Endodermal cell (in vitro differentiated cells): Measurements from ENCODE around the gene TBC1D16. TPM values are rescaled to one million over a fixed set of nuclear protein-coding genes. Genes with fewer than 3 reads are reported as not detected.

Experiments
- DNase-seq: peaks from one replicate; pipeline ENCODE4 v3.0.0-alpha.2; 2017
- H3K27ac ChIP-seq: 2 replicates; pipeline ENCODE4 v1.5.1; 2013; ENCODE audit warnings: mild to moderate bottlenecking, low read depth, low read length, moderate library complexity
- H3K27me3 ChIP-seq: 2 replicates; pipeline ENCODE4 v1.6.1; 2013; ENCODE audit warnings: mild to moderate bottlenecking, low read length, moderate library complexity; ENCODE audit not compliant: insufficient read depth, control insufficient read depth, poor library complexity, severe bottlenecking
- H3K36me3 ChIP-seq: 2 replicates; pipeline ENCODE4 v1.7.0; 2013; ENCODE audit warnings: mild to moderate bottlenecking, low read length, moderate library complexity; ENCODE audit not compliant: control insufficient read depth, insufficient read depth
- H3K4me1 ChIP-seq: one replicate; pipeline ENCODE4 v1.7.0; 2013; ENCODE audit warnings: low read length; ENCODE audit not compliant: control insufficient read depth, insufficient read depth
- H3K4me3 ChIP-seq: 2 replicates; pipeline ENCODE4 v1.5.1; 2013; ENCODE audit warnings: mild to moderate bottlenecking, low read length, moderate library complexity
- H3K9ac ChIP-seq: 2 replicates; pipeline ENCODE4 v1.6.1; 2013; ENCODE audit warnings: mild to moderate bottlenecking, low read length, moderate library complexity; ENCODE audit not compliant: poor library complexity, severe bottlenecking; ENCODE audit errors: extremely low read depth
- H3K9me3 ChIP-seq: 2 replicates; pipeline ENCODE4 v1.6.1; 2013; ENCODE audit warnings: mild to moderate bottlenecking, low read length, moderate library complexity; ENCODE audit not compliant: control insufficient read depth
- H3K27ac Mint-ChIP-seq: 2 replicates; pipeline ENCODE4 v1.8.0; 2020; ENCODE audit warnings: mixed read lengths
- H3K27me3 Mint-ChIP-seq: 2 replicates; pipeline ENCODE4 v1.8.0; 2021; ENCODE audit warnings: mild to moderate bottlenecking, mixed read lengths; ENCODE audit not compliant: insufficient read depth
- H3K36me3 Mint-ChIP-seq: 2 replicates; pipeline ENCODE4 v1.8.0; 2020; ENCODE audit warnings: low read depth, mixed read lengths
- H3K4me1 Mint-ChIP-seq: 2 replicates; pipeline ENCODE4 v1.8.0; 2020; ENCODE audit warnings: mixed read lengths
- H3K4me3 Mint-ChIP-seq: 2 replicates; pipeline ENCODE4 v1.8.0; 2020; ENCODE audit warnings: mild to moderate bottlenecking, moderate library complexity, mixed read lengths
- H3K9me3 Mint-ChIP-seq: 2 replicates; pipeline ENCODE4 v1.8.0; 2020; ENCODE audit warnings: mild to moderate bottlenecking, mixed read lengths
- CTCF ChIP-seq: fragments of 200-600 bp; sonication (generic); conservative IDR thresholded peaks from 2 replicates; pipeline ENCODE4 v1.5.0; 2021; ENCODE audit warnings: antibody characterized with exemption, mild to moderate bottlenecking
- WGBS, 2 experiments: methylation state at CpG; one replicate each; pipeline versions ENCODE4 v1.1.5 to v1.1.7; 2013; ENCODE audit warnings: missing lambda C conversion rate in 2 of 2, mixed read lengths in 1 of 2; ENCODE audit not compliant: insufficient coverage in 1 of 2, insufficient read length in 1 of 2; 5-methylcytosine and 5-hydroxymethylcytosine counted together
- total RNA-seq, 2 donors: library from RNA; stranded (reverse); fragmentation: NEBNext Ultra II Directional in 1 of 2; extraction: Animal tissue kit (Norgen Biotek cat#: 25700) in 1 of 2; gene quantifications; 2 replicates in 1 of 2; 3 replicates in 1 of 2; pipeline ENCODE4 v1.2.1, GENCODE V29; 2021

TBC1D16 gene
- total RNA-seq, 2 donors from 2014 or later: 88.2 to 116 TPM

- no peak for TF ChIP-seq CTCF
- H3K4me1 ChIP-seq: no peaks in the 10 kb centered on the region
- H3K9me3 ChIP-seq: no peaks in the 10 kb centered on the region
- Mint-ChIP-seq H3K27me3 (no peaks in the 10 kb centered on the region), H3K4me1 (peaks cover 33% of the 10 kb centered on the region), H3K9me3 (no peaks in the 10 kb centered on the region), H3K36me3 (peaks cover 14% of the 10 kb centered on the region), H3K27ac (no peak overlapping the region), H3K4me3 (no peak overlapping the region)
- no peak overlapping the region for H3K27ac ChIP-seq
- no peak overlapping the region for H3K9ac ChIP-seq
- 95 to 97% methylated on average over 10 of the region's 10 CpGs for WGBS, 2 experiments
- no peaks in the 10 kb centered on the region for H3K27me3 ChIP-seq
- no peak for DNase-seq
- no peaks in the 10 kb centered on the region for H3K36me3 ChIP-seq
- H3K4me3 ChIP-seq: no peak overlapping the region
Measured at GRCh38 chr17:80028030-80028429, 7.6 kb downstream of the TBC1D16 start.

GRCh38 chr17:80027043-80027435 lies 8.6 kb downstream of the TBC1D16 start:
- DNase-seq: no peak
- H3K9ac ChIP-seq: no peak overlapping the region
- Mint-ChIP-seq H3K4me3 (no peak overlapping the region), H3K9me3 (no peaks in the 10 kb centered on the region), H3K27me3 (no peaks in the 10 kb centered on the region), H3K36me3 (peaks cover 16% of the 10 kb centered on the region), H3K27ac (no peak overlapping the region), H3K4me1 (peaks cover 28% of the 10 kb centered on the region)
- no peaks in the 10 kb centered on the region for H3K36me3 ChIP-seq
- no peak overlapping the region for H3K4me3 ChIP-seq
- no peaks in the 10 kb centered on the region for H3K9me3 ChIP-seq
- no peaks in the 10 kb centered on the region for H3K4me1 ChIP-seq
- no peaks in the 10 kb centered on the region for H3K27me3 ChIP-seq
- TF ChIP-seq CTCF: no peak
- no peak overlapping the region for H3K27ac ChIP-seq
- WGBS, 2 experiments: 93 to 95% methylated on average over 8 of the region's 8 CpGs

GRCh38 chr17:80026359-80027042 lies 9.2 kb downstream of the TBC1D16 start:
- Mint-ChIP-seq H3K4me1 (peaks cover 24% of the 10 kb centered on the region), H3K27ac (no peak overlapping the region), H3K4me3 (no peak overlapping the region), H3K9me3 (no peaks in the 10 kb centered on the region), H3K36me3 (peaks cover 19% of the 10 kb centered on the region), H3K27me3 (no peaks in the 10 kb centered on the region)
- Histone ChIP-seq H3K9ac (no peak overlapping the region), H3K4me1 (no peaks in the 10 kb centered on the region), H3K27me3 (no peaks in the 10 kb centered on the region), H3K36me3 (no peaks in the 10 kb centered on the region), H3K4me3 (no peak overlapping the region), H3K27ac (no peak overlapping the region), H3K9me3 (no peaks in the 10 kb centered on the region)
- WGBS, 2 experiments: 72 to 83% methylated on average over 7 to 10 of the region's 10 CpGs
- DNase-seq: no peak
- TF ChIP-seq CTCF: no peak
